ENCODE results near the gene MYBBP1A.

GRCh38 chr17:4560421-4560820, 5.2 kb upstream of the MYBBP1A start, which contains the start of gene GGT6:
- TF ChIP-seq CTCF (conservative IDR thresholded peaks at IDR 0.05; ENCODE audit: low read depth, low read length) (no peak), EZH2 (IDR thresholded peaks at IDR 0.05; ENCODE audit: borderline replicate concordance, low read depth, low read length, poor library complexity, severe bottlenecking) (no peak)

Measured in A673 (cell line).